Endodermal cell (in vitro differentiated cells): ENCODE measurements around the gene RCN2. TPM values are rescaled to one million over a fixed set of nuclear protein-coding genes. Genes with fewer than 3 reads are reported as not detected.

Experiments used
- DNase-seq: peaks from one replicate; pipeline ENCODE4 v3.0.0-alpha.2; 2017
- H3K27ac ChIP-seq: 2 replicates; pipeline ENCODE4 v1.5.1; 2013; ENCODE audit warnings: mild to moderate bottlenecking, low read depth, low read length, moderate library complexity
- H3K27me3 ChIP-seq: 2 replicates; pipeline ENCODE4 v1.6.1; 2013; ENCODE audit warnings: mild to moderate bottlenecking, low read length, moderate library complexity; ENCODE audit not compliant: insufficient read depth, control insufficient read depth, poor library complexity, severe bottlenecking
- H3K36me3 ChIP-seq: 2 replicates; pipeline ENCODE4 v1.7.0; 2013; ENCODE audit warnings: mild to moderate bottlenecking, low read length, moderate library complexity; ENCODE audit not compliant: control insufficient read depth, insufficient read depth
- H3K4me1 ChIP-seq: one replicate; pipeline ENCODE4 v1.7.0; 2013; ENCODE audit warnings: low read length; ENCODE audit not compliant: control insufficient read depth, insufficient read depth
- H3K4me3 ChIP-seq: 2 replicates; pipeline ENCODE4 v1.5.1; 2013; ENCODE audit warnings: mild to moderate bottlenecking, low read length, moderate library complexity
- H3K9ac ChIP-seq: 2 replicates; pipeline ENCODE4 v1.6.1; 2013; ENCODE audit warnings: mild to moderate bottlenecking, low read length, moderate library complexity; ENCODE audit not compliant: poor library complexity, severe bottlenecking; ENCODE audit errors: extremely low read depth
- H3K9me3 ChIP-seq: 2 replicates; pipeline ENCODE4 v1.6.1; 2013; ENCODE audit warnings: mild to moderate bottlenecking, low read length, moderate library complexity; ENCODE audit not compliant: control insufficient read depth
- H3K27ac Mint-ChIP-seq: 2 replicates; pipeline ENCODE4 v1.8.0; 2020; ENCODE audit warnings: mixed read lengths
- H3K27me3 Mint-ChIP-seq: 2 replicates; pipeline ENCODE4 v1.8.0; 2021; ENCODE audit warnings: mild to moderate bottlenecking, mixed read lengths; ENCODE audit not compliant: insufficient read depth
- H3K36me3 Mint-ChIP-seq: 2 replicates; pipeline ENCODE4 v1.8.0; 2020; ENCODE audit warnings: low read depth, mixed read lengths
- H3K4me1 Mint-ChIP-seq: 2 replicates; pipeline ENCODE4 v1.8.0; 2020; ENCODE audit warnings: mixed read lengths
- H3K4me3 Mint-ChIP-seq: 2 replicates; pipeline ENCODE4 v1.8.0; 2020; ENCODE audit warnings: mild to moderate bottlenecking, moderate library complexity, mixed read lengths
- H3K9me3 Mint-ChIP-seq: 2 replicates; pipeline ENCODE4 v1.8.0; 2020; ENCODE audit warnings: mild to moderate bottlenecking, mixed read lengths
- CTCF ChIP-seq: fragments of 200-600 bp; sonication (generic); conservative IDR thresholded peaks from 2 replicates; pipeline ENCODE4 v1.5.0; 2021; ENCODE audit warnings: antibody characterized with exemption, mild to moderate bottlenecking
- WGBS, 2 experiments: methylation state at CpG; one replicate each; pipeline versions ENCODE4 v1.1.5 to v1.1.7; 2013; ENCODE audit warnings: missing lambda C conversion rate in 2 of 2, mixed read lengths in 1 of 2; ENCODE audit not compliant: insufficient coverage in 1 of 2, insufficient read length in 1 of 2; 5-methylcytosine and 5-hydroxymethylcytosine counted together
- total RNA-seq, 2 donors: library from RNA; stranded (reverse); fragmentation: NEBNext Ultra II Directional in 1 of 2; extraction: Animal tissue kit (Norgen Biotek cat#: 25700) in 1 of 2; gene quantifications; 2 replicates in 1 of 2; 3 replicates in 1 of 2; pipeline ENCODE4 v1.2.1, GENCODE V29; 2021

RCN2 gene
- total RNA-seq, 2 donors from 2014 or later: 151 to 165 TPM

GRCh38 chr15:76967067-76967466 lies 35.5 kb downstream of the RCN2 start:
- no peak for DNase-seq
- no peaks in the 10 kb centered on the region for H3K9me3 Mint-ChIP-seq

GRCh38 chr15:76968306-76968705 lies 36.8 kb downstream of the RCN2 start:
- Histone ChIP-seq H3K27ac (no peak overlapping the region), H3K9me3 (no peaks in the 10 kb centered on the region), H3K27me3 (no peaks in the 10 kb centered on the region), H3K36me3 (no peaks in the 10 kb centered on the region), H3K9ac (no peak overlapping the region), H3K4me3 (no peak overlapping the region), H3K4me1 (peaks cover 10% of the 10 kb centered on the region)
- Mint-ChIP-seq H3K4me1 (peaks cover 21% of the 10 kb centered on the region), H3K4me3 (no peak overlapping the region), H3K27ac (no peak overlapping the region), H3K27me3 (peaks cover 2% of the 10 kb centered on the region), H3K9me3 (no peaks in the 10 kb centered on the region), H3K36me3 (no peaks in the 10 kb centered on the region)
- TF ChIP-seq CTCF: no peak
- WGBS, 2 experiments: 87 to 100% methylated on average over 1 of the region's 1 CpG
- peak; percentile 29 for DNase-seq

More at GRCh38 chr15:76967067-76967466, 35.5 kb downstream of the RCN2 start:
- Mint-ChIP-seq H3K4me3 (no peak overlapping the region), H3K36me3 (no peaks in the 10 kb centered on the region), H3K27me3 (peaks cover 11% of the 10 kb centered on the region), H3K27ac (no peak overlapping the region), H3K4me1 (peaks cover 21% of the 10 kb centered on the region)
- Histone ChIP-seq H3K9me3 (no peaks in the 10 kb centered on the region), H3K9ac (no peak overlapping the region), H3K4me1 (peaks cover 10% of the 10 kb centered on the region), H3K36me3 (no peaks in the 10 kb centered on the region), H3K27ac (no peak overlapping the region), H3K27me3 (no peaks in the 10 kb centered on the region), H3K4me3 (no peak overlapping the region)
- no peak for TF ChIP-seq CTCF
- 40 to 70% methylated on average over 2 to 4 of the region's 4 CpGs for WGBS, 2 experiments

GRCh38 chr15:76972389-76973361 lies 41.1 kb downstream of the RCN2 start:
- no peak overlapping the region for H3K27ac ChIP-seq
- TF ChIP-seq CTCF: no peak
- H3K4me3 ChIP-seq: no peak overlapping the region
- peaks cover 9% of the 10 kb centered on the region for H3K4me1 Mint-ChIP-seq
- H3K9me3 Mint-ChIP-seq: no peaks in the 10 kb centered on the region
- no peaks in the 10 kb centered on the region for H3K36me3 Mint-ChIP-seq
- no peak for DNase-seq
- H3K4me3 Mint-ChIP-seq: no peak overlapping the region
- H3K27me3 ChIP-seq: no peaks in the 10 kb centered on the region
- peaks cover 4% of the 10 kb centered on the region for H3K27me3 Mint-ChIP-seq
- no peaks in the 10 kb centered on the region for H3K36me3 ChIP-seq
- 88 to 96% methylated on average over 9 to 21 of the region's 21 CpGs for WGBS, 2 experiments
- H3K9me3 ChIP-seq: no peaks in the 10 kb centered on the region
- H3K9ac ChIP-seq: no peak overlapping the region
- no peak overlapping the region for H3K27ac Mint-ChIP-seq
- H3K4me1 ChIP-seq: peaks cover 11% of the 10 kb centered on the region
